Adrenal gland (tissue), 12 donors: ENCODE data around the gene HRH2. TPM values are rescaled to one million over a fixed set of nuclear protein-coding genes. Genes with fewer than 3 reads are reported as not detected.

Experiments used
- DNase-seq, 7 donors: peaks; one replicate each; pipeline ENCODE4 v3.0.0-alpha.2; 2019 to 2020
- H3K27ac ChIP-seq, 5 donors: fragments of 200-600 bp; sonication (generic) in 4 of 5; 1 replicate in 3 of 5; 2 replicates in 2 of 5; pipeline versions ENCODE4 v1.5.1 to v1.8.0; 2016 to 2020; ENCODE audit warnings: mild to moderate bottlenecking in 1 of 5
- H3K27me3 ChIP-seq: fragments of 200-600 bp; 2 replicates; pipeline ENCODE4 v1.8.0; 2021
- H3K36me3 ChIP-seq, 2 donors: fragments of 200-600 bp; replicated peaks in 1 of 2; 1 replicate in 1 of 2; 2 replicates in 1 of 2; pipeline versions ENCODE4 v1.5.1 to v1.8.0; 2018 to 2022
- H3K4me1 ChIP-seq, 2 donors: fragments of 200-600 bp; replicated peaks in 1 of 2; 1 replicate in 1 of 2; 2 replicates in 1 of 2; pipeline versions ENCODE4 v1.5.1 to v1.8.0; 2018 to 2021
- H3K4me3 ChIP-seq, 4 donors: fragments of 200-600 bp; sonication (generic) in 3 of 4; one replicate each; pipeline ENCODE4 v1.5.1; 2016 to 2018
- H3K9me3 ChIP-seq, 3 donors: fragments of 200-600 bp; sonication (generic) in 1 of 3; replicated peaks in 1 of 3; 1 replicate in 2 of 3; 2 replicates in 1 of 3; pipeline versions ENCODE4 v1.5.1 to v1.8.0; 2016 to 2021
- CTCF ChIP-seq, 6 experiments: fragments of 450-650 bp in 4 of 6; fragments of 200-600 bp in 2 of 6; sonication (generic) in 1 of 6; IDR thresholded peaks; 1 replicate in 5 of 6; 2 replicates in 1 of 6; pipeline versions ENCODE4 v1.5.1 to v1.8.0; 2016 to 2021; ENCODE audit warnings: antibody characterized with exemption in 6 of 6, mild to moderate bottlenecking in 2 of 6, moderate library complexity in 1 of 6
- POLR2A ChIP-seq, 2 donors: fragments of 450-650 bp; IDR thresholded peaks; one replicate each; pipeline ENCODE4 v1.6.1; 2017; ENCODE audit warnings: antibody characterized with exemption in 2 of 2, mild to moderate bottlenecking in 2 of 2, moderate library complexity in 1 of 2
- WGBS, 4 donors: extraction: QIAGEN DNeasy Blood & Tissue Kit in 2 of 4; methylation state at CpG; one replicate each; pipeline versions ENCODE4 v1.1.5 to v1.1.7; 2013 to 2017; 5-methylcytosine and 5-hydroxymethylcytosine counted together
- intact Hi-C, 2 donors: fragments of 100-400 bp; cut with DNase I; formaldehyde crosslinking; loops; one replicate each; pipeline versions ENCODE4 v1.14.1 to v1.15.0; 2022 to 2023
- polyA plus RNA-seq, 3 donors: library from polyadenylated mRNA; stranded (reverse); fragments of 200-250 nt in 2 of 3; fragments of 350-450 nt in 1 of 3; fragmentation: Illumina TruSeq in 1 of 3; extraction: RNeasy Lipid Tissue Mini Kit (QIAGEN cat#74804) in 1 of 3; gene quantifications; one replicate each; pipeline ENCODE4 v1.2.3, GENCODE V29; 2013 to 2014
- total RNA-seq, 9 donors: library from RNA; depleted of rRNA in 4 of 9; stranded (reverse); fragments of >200 nt in 4 of 9; fragments of 120-200 nt in 1 of 9; fragmentation: NEBNext Ultra II Directional in 1 of 9; extraction: Animal tissue kit (Norgen Biotek cat#: 25700) in 1 of 9; gene quantifications; one replicate each; pipeline versions ENCODE4 v1.1.0 to v1.2.4, GENCODE V29; 2013 to 2023
- donor health status: healthy with polysubstance abuse.
- donor health status: Bipolar disorder and iron deficiency.
- donor health status: DM: yes; HTN: yes; CAD: no.
- donor health status: DM: no; HTN: no; CAD: no.
- donor health status: DM: no; HTN: no; CAD: no.
- donor health status: DM: yes; HTN: yes; CAD: no.

The HRH2 gene
- total and polyA plus RNA-seq, 12 donors = 0.22 to 7.3 (median 3.1) TPM

GRCh38 chr5:175731172-175731571 lies 73.3 kb downstream of the HRH2 start:
- no peak for TF ChIP-seq CTCF (IDR thresholded peaks at IDR 0.05)
- no peak for TF ChIP-seq POLR2A (IDR thresholded peaks at IDR 0.05)
- no peak for DNase-seq
- Histone ChIP-seq H3K4me3 (no peak overlapping the region), H3K36me3 (no peaks in the 10 kb centered on the region), H3K27ac (no peak overlapping the region), H3K9me3 (no peaks in the 10 kb centered on the region), H3K27me3 (peaks cover 20% of the 10 kb centered on the region), H3K4me1 (no peaks in the 10 kb centered on the region)
- intact Hi-C loops = no loop called here
- WGBS, 4 donors = 66 to 72% (median 71%) methylated on average over 2 to 3 of the region's 3 CpGs

- H3K9me3 ChIP-seq = no peaks in the 10 kb centered on the region
- DNase-seq = no peak
- H3K36me3 ChIP-seq = no peaks in the 10 kb centered on the region
- no peak overlapping the region for H3K4me3 ChIP-seq
- intact Hi-C loops = no loop called here
- no peaks in the 10 kb centered on the region for H3K4me1 ChIP-seq
- 71 to 85% (median 75%) methylated on average over 3 to 4 of the region's 4 CpGs for WGBS, 4 donors
- peaks cover 20% of the 10 kb centered on the region for H3K27me3 ChIP-seq
- TF ChIP-seq POLR2A (IDR thresholded peaks at IDR 0.05) (no peak), CTCF (IDR thresholded peaks at IDR 0.05) (no peak)
- H3K27ac ChIP-seq = no peak overlapping the region
Measured at GRCh38 chr5:175731756-175732465, 74.0 kb downstream of the HRH2 start.

- Histone ChIP-seq H3K4me3 (no peak overlapping the region), H3K27ac (no peak overlapping the region), H3K9me3 (no peaks in the 10 kb centered on the region), H3K36me3 (no peaks in the 10 kb centered on the region), H3K4me1 (no peaks in the 10 kb centered on the region), H3K27me3 (peaks cover 20% of the 10 kb centered on the region)
- TF ChIP-seq CTCF (IDR thresholded peaks at IDR 0.05) (no peak), POLR2A (IDR thresholded peaks at IDR 0.05) (no peak)
- 78 to 85% (median 84%) methylated on average over 6 of the region's 6 CpGs for WGBS, 4 donors
- no peak for DNase-seq
- intact Hi-C loops = no loop called here
Measured at GRCh38 chr5:175733017-175733416, 75.1 kb downstream of the HRH2 start.

GRCh38 chr5:175734016-175734415 lies 76.1 kb downstream of the HRH2 start:
- H3K4me1 ChIP-seq = no peaks in the 10 kb centered on the region
- peaks cover 12% of the 10 kb centered on the region for H3K27me3 ChIP-seq
- H3K9me3 ChIP-seq = no peaks in the 10 kb centered on the region
- TF ChIP-seq POLR2A (IDR thresholded peaks at IDR 0.05) = no peak
- no peak for TF ChIP-seq CTCF (IDR thresholded peaks at IDR 0.05)
- 82 to 90% (median 87%) methylated on average over 14 of the region's 14 CpGs for WGBS, 4 donors
- intact Hi-C loops = no loop called here
- H3K27ac ChIP-seq = no peak overlapping the region
- DNase-seq = no peak
- no peaks in the 10 kb centered on the region for H3K36me3 ChIP-seq
- H3K4me3 ChIP-seq = no peak overlapping the region
